GM18520 (cell line): ENCODE results near the gene FAM199X.
A peak's percentile ranks its signal among the peaks of the same experiment; 100 is the strongest.

ENCODE experiments used
- ATAC-seq: cut with Tn5 transposase; IDR thresholded peaks from one replicate; pipeline ENCODE4 v1.9.1; 2021; ENCODE audit not compliant: unreplicated experiment

The FAM199X gene

GRCh38 chrX:104165894-104166734, at the start of gene FAM199X:
FAM199X (plus strand) TSS chrX:104166453; CDS start chrX:104166786, 333 bp downstream.
- ATAC-seq, result peak; percentile 94

- no peak for ATAC-seq
These were observed 48.5 kb upstream of the FAM199X start for GRCh38 chrX:104117759-104118158.

GRCh38 chrX:104118765-104119164, 47.5 kb upstream of the FAM199X start:
- ATAC-seq, result no peak

GRCh38 chrX:104122829-104123228, 43.4 kb upstream of the FAM199X start:
- ATAC-seq, result no peak

GRCh38 chrX:104126856-104127255, 39.4 kb upstream of the FAM199X start:
- no peak for ATAC-seq

- ATAC-seq, result no peak
These were observed 35.4 kb upstream of the FAM199X start for GRCh38 chrX:104130808-104131207.

- ATAC-seq, result no peak
These were observed 31.5 kb upstream of the FAM199X start for GRCh38 chrX:104134583-104135261.

- ATAC-seq, result no peak
These were observed 30.6 kb upstream of the FAM199X start for GRCh38 chrX:104135677-104136076.

- ATAC-seq, result peak; percentile 73
These were observed 29.8 kb upstream of the FAM199X start for GRCh38 chrX:104136241-104137019.

- ATAC-seq, result no peak
These were observed 28.8 kb upstream of the FAM199X start for GRCh38 chrX:104137496-104137895.

- no peak for ATAC-seq
These were observed 25.0 kb upstream of the FAM199X start for GRCh38 chrX:104141087-104141760.

- ATAC-seq, result no peak
These were observed 15.2 kb upstream of the FAM199X start for GRCh38 chrX:104151037-104151436.

- peak; percentile 68 for ATAC-seq
These were observed 9.4 kb upstream of the FAM199X start, which contains the start of gene SLC25A53 for GRCh38 chrX:104156630-104157529. SLC25A53 (minus strand) TSS chrX:104157009; CDS start chrX:104105257, 51,752 bp downstream.

GRCh38 chrX:104166735-104167436, 633 bp downstream of the FAM199X start:
- ATAC-seq, result no peak

- no peak for ATAC-seq
These were observed 1.9 kb downstream of the FAM199X start for GRCh38 chrX:104168127-104168526.

- no peak for ATAC-seq
These were observed 5.9 kb downstream of the FAM199X start for GRCh38 chrX:104172121-104172520.

- no peak for ATAC-seq
These were observed 6.5 kb downstream of the FAM199X start for GRCh38 chrX:104172788-104173187.

GRCh38 chrX:104173841-104174240, 7.6 kb downstream of the FAM199X start:
- ATAC-seq, result no peak

GRCh38 chrX:104183685-104184084, 17.4 kb downstream of the FAM199X start:
- no peak for ATAC-seq
